HepG2 (cell line): ENCODE results near the gene INTS4. TPM values are rescaled to one million over a fixed set of nuclear protein-coding genes. Genes with fewer than 3 reads are reported as not detected.
A peak's percentile ranks its signal among the peaks of the same experiment; 100 is the strongest.
"Not testable (repeated sequence)": the region's sequence is repeated elsewhere in the genome, so short reads cannot be mapped to it uniquely, and the experiment has no call there.

Source experiments
- ATAC-seq: fragments of 200-7000 bp; cut with Tn5 transposase; 3 replicates; pipeline ENCODE4 v1.9.1; 2020; ENCODE audit warnings: mild to moderate bottlenecking, moderate library complexity
- BruUV-seq: library from RNA; stranded (reverse); fragments of 400-500 nt; replicated peaks from 2 replicates; lab custom pipeline; 2021; lab: Mats Ljungman, UMichigan
- CTCF ChIA-PET: fragments of 300-600 bp; formaldehyde crosslinking; extraction: SDS; loops from one replicate; lab custom pipeline; 2021; ENCODE audit warnings: low total read pairs, inconsistent platforms, low intra/inter-chr PET ratio; lab: Yijun Ruan, JAX
- POLR2A ChIA-PET: fragments of 350-600 bp; sonication (Branson Sonifier 250); formaldehyde crosslinking; loops from one replicate; lab custom pipeline; 2020; ENCODE audit warnings: antibody characterized with exemption, inconsistent platforms; lab: Yijun Ruan, JAX
- DNase-seq: peaks from one replicate; pipeline ENCODE4 v3.0.0-alpha.2; 2015; ENCODE audit warnings: low spot score
- FAIRE-seq: peaks from 3 replicates; lab custom pipeline; 2011; peaks lifted over from hg19 to GRCh38; lab: Jason Lieb, UNC
- H2AFZ ChIP-seq: one replicate; pipeline ENCODE4 v1.6.1; 2011; ENCODE audit warnings: low read length, inconsistent platforms
- H3K27ac ChIP-seq: fragments of 300-600 bp; 3 replicates; pipeline ENCODE4 v1.8.0; 2011; ENCODE audit warnings: mixed run types, mild to moderate bottlenecking, mixed read lengths, low read length, inconsistent platforms; ENCODE audit not compliant: insufficient read depth; ENCODE audit errors: extremely low read length
- H3K27me3 ChIP-seq, 2 experiments: fragments of 200-600 bp in 1 of 2; 2 replicates in 1 of 2; 3 replicates in 1 of 2; pipeline versions ENCODE4 v1.6.0 to v1.8.0; 2011; ENCODE audit warnings: low read length in 2 of 2, mild to moderate bottlenecking in 2 of 2, moderate library complexity in 2 of 2, inconsistent platforms in 1 of 2; ENCODE audit not compliant: insufficient read depth in 2 of 2, control insufficient read depth in 1 of 2
- H3K36me3 ChIP-seq, 2 experiments: fragments of 200-600 bp in 1 of 2; replicated peaks in 1 of 2; 2 replicates in 1 of 2; 3 replicates in 1 of 2; pipeline versions ENCODE4 v1.5.1 to v1.8.0; 2011; ENCODE audit warnings: low read length in 2 of 2, inconsistent platforms in 1 of 2; ENCODE audit not compliant: insufficient read depth in 2 of 2, control insufficient read depth in 1 of 2
- H3K4me1 ChIP-seq: 2 replicates; pipeline ENCODE4 v1.5.1; 2012; ENCODE audit warnings: low read length, inconsistent platforms; ENCODE audit not compliant: insufficient read depth
- H3K4me2 ChIP-seq: 2 replicates; pipeline ENCODE4 v1.6.0; 2011; ENCODE audit warnings: low read depth, low read length, inconsistent platforms
- H3K4me3 ChIP-seq, 3 experiments: fragments of 200-600 bp in 1 of 3; sonication (generic), shearing (Covaris generic) in 1 of 3; replicated peaks in 1 of 3; 2 replicates each; pipeline ENCODE4 v1.5.1; 2011 to 2016; ENCODE audit warnings: low read length in 3 of 3, inconsistent platforms in 2 of 3, low read depth in 2 of 3, mild to moderate bottlenecking in 2 of 3, control low read depth in 1 of 3, mixed read lengths in 1 of 3; ENCODE audit not compliant: insufficient read depth in 1 of 3
- H3K79me2 ChIP-seq: one replicate; pipeline ENCODE4 v1.6.1; 2011; ENCODE audit warnings: low read length, inconsistent platforms; ENCODE audit not compliant: insufficient read depth
- H3K9ac ChIP-seq: 2 replicates; pipeline ENCODE4 v1.6.0; 2011; ENCODE audit warnings: mild to moderate bottlenecking, low read depth, low read length, inconsistent platforms; ENCODE audit not compliant: insufficient read depth
- H3K9me3 ChIP-seq: 2 replicates; pipeline ENCODE4 v1.5.1; 2012; ENCODE audit warnings: mild to moderate bottlenecking, low read length
- H4K20me1 ChIP-seq: 2 replicates; pipeline ENCODE4 v1.6.0; 2011; ENCODE audit warnings: inconsistent platforms, mild to moderate bottlenecking, low read length, moderate library complexity; ENCODE audit not compliant: insufficient read depth
- ADNP ChIP-seq: sonication (generic); formaldehyde crosslinking; IDR thresholded peaks from 2 replicates; pipeline ENCODE4 v1.4.0; 2020; ENCODE audit warnings: missing genetic modification reagents
- MAFF ChIP-seq: IDR thresholded peaks from 2 replicates; pipeline ENCODE4 v1.6.1; 2011; ENCODE audit warnings: low read depth, low read length, improper control_type of control experiment
- MAFK ChIP-seq, 2 experiments: IDR thresholded peaks in 1 of 2; conservative IDR thresholded peaks in 1 of 2; 2 replicates each; pipeline ENCODE4 v1.6.1; 2011; ENCODE audit warnings: improper control_type of control experiment in 2 of 2, low read length in 2 of 2
- TRIM22 ChIP-seq: fragments of 450-650 bp; IDR thresholded peaks from 2 replicates; pipeline ENCODE4 v1.6.1; 2017
- ZBTB26 ChIP-seq: IDR thresholded peaks from 2 replicates; pipeline ENCODE4 v1.6.1; 2016; ENCODE audit warnings: missing compliant biosample characterization, missing genetic modification reagents, borderline replicate concordance
- ZNF839 ChIP-seq: sonication (generic); formaldehyde crosslinking; IDR thresholded peaks from 2 replicates; pipeline ENCODE4 v1.4.0; 2020; ENCODE audit warnings: missing genetic modification reagents, mild to moderate bottlenecking, borderline replicate concordance
- WGBS: methylation state at CpG from one replicate; pipeline ENCODE4 v1.1.6; 2017; ENCODE audit warnings: low lambda C conversion rate; 5-methylcytosine and 5-hydroxymethylcytosine counted together
- in situ Hi-C: cut with HindIII; loops from 2 replicates; pipeline ENCODE4 v1.10.0; 2017; ENCODE audit warnings: low pct_unique_long_range_greater_than_20kb; ENCODE audit not compliant: extremely low pct_ligation_motif_present
- intact Hi-C: fragments of 100-400 bp; cut with micrococcal nuclease; formaldehyde crosslinking; loops from one replicate; pipeline ENCODE4 v1.10.0; 2022; ENCODE audit not compliant: unreplicated experiment
- polyA plus RNA-seq, 8 experiments: library from polyadenylated mRNA; depleted of rRNA in 3 of 8; stranded (reverse) in 7 of 8; unstranded in 1 of 8; fragments of >200 nt; fragmentation: Illumina TruSeq in 4 of 8; extraction: Trizol in 4 of 8; gene quantifications; 2 replicates each; pipeline versions ENCODE4 v1.2.1 to v1.2.3, GENCODE V29; 2011 to 2016; ENCODE audit warnings: low read depth in 4 of 8, missing spikeins in 1 of 8, mixed read lengths in 1 of 8; ENCODE audit not compliant: insufficient read depth in 1 of 8
- total RNA-seq, 5 experiments: library from RNA; depleted of rRNA; stranded (reverse); fragments of >200 nt; fragmentation: Illumina TruSeq; extraction: Trizol; gene quantifications; 2 replicates each; pipeline ENCODE4 v1.2.3, GENCODE V29; 2016; ENCODE audit warnings: low read depth in 1 of 5

The INTS4 gene
- total and polyA plus RNA-seq, 2 of the 13 experiments (the other 11 are each of a cell fraction or from before 2014, with no cell fraction given), result 37.3 to 44.8 TPM

- no peak for TF ChIP-seq TRIM22
Measured at GRCh38 chr11:78019808-78020207, 25.3 kb upstream of the INTS4 start (continued).

GRCh38 chr11:78015878-78016277 is 21.4 kb upstream of the INTS4 start:
- H3K36me3 ChIP-seq, result peaks cover 2 to 11% of the 10 kb centered on the region in 2 experiments; a peak in 4 of 5 replicates
- BruUV-seq, result no TSS peak
- H2AFZ ChIP-seq, result no peak overlapping the region
- 100% methylated on average over 1 of the region's 1 CpG for WGBS
- H3K4me2 ChIP-seq, result no peak overlapping the region
- H3K9me3 ChIP-seq, result no peaks in the 10 kb centered on the region
- H3K79me2 ChIP-seq, result no peaks in the 10 kb centered on the region
- ATAC-seq (no peak), DNase-seq (no peak), FAIRE-seq (no peak)
- in situ Hi-C loops (no loop called here), intact Hi-C loops (no loop called here)
- no peak overlapping the region for H3K9ac ChIP-seq
- ChIA-PET CTCF (no interaction called here), POLR2A (no interaction called here)
- H3K4me1 ChIP-seq, result peaks cover 27% of the 10 kb centered on the region
- H3K27me3 ChIP-seq, result no peaks in the 10 kb centered on the region
- no peak overlapping the region for H3K27ac ChIP-seq
- no peaks in the 10 kb centered on the region for H4K20me1 ChIP-seq
- no peak overlapping the region for H3K4me3 ChIP-seq
- no peak for TF ChIP-seq ZBTB26
- no peak for TF ChIP-seq ZNF839 (CRISPR knock-in tag)
- 0 out of 2 replicates have a peak, but pooled peaks have one; percentile 31 for TF ChIP-seq MAFF
- TF ChIP-seq MAFK (conservative IDR thresholded peaks at IDR 0.05 in 1 of 2, IDR thresholded peaks at IDR 0.05 in 1 of 2; ENCODE audit: low read length in 2 of 2), result peak; percentile 62 to 81
- TF ChIP-seq ADNP, result no peak

GRCh38 chr11:78014937-78015520 is 20.6 kb upstream of the INTS4 start:
- CTCF ChIA-PET, in situ Hi-C loops: not testable (repeated sequence)

More at GRCh38 chr11:78014937-78015520, 20.6 kb upstream of the INTS4 start:
- ATAC-seq, DNase-seq, H4K20me1 ChIP-seq, intact Hi-C loops, FAIRE-seq, BruUV-seq, H3K27me3 ChIP-seq, POLR2A ChIA-PET, H3K4me2 ChIP-seq, H3K9me3 ChIP-seq, H3K4me3 ChIP-seq, H3K27ac ChIP-seq, H2AFZ ChIP-seq, H3K79me2 ChIP-seq, H3K9ac ChIP-seq: not testable (repeated sequence)
- Histone ChIP-seq H3K36me3 (peaks cover 2 to 11% of the 10 kb centered on the region in 2 experiments; a peak in 4 of 5 replicates), H3K4me1 (peaks cover 27% of the 10 kb centered on the region)
- 84% methylated on average over 6 of the region's 6 CpGs for WGBS
